Body of pancreas (tissue), 4 donors: ENCODE results near the gene EZH1.

ENCODE experiments used
- POLR2A ChIP-seq, 3 donors: fragments of 450-650 bp; IDR thresholded peaks; one replicate each; pipeline ENCODE4 v1.6.1; 2016; ENCODE audit warnings: antibody characterized with exemption in 3 of 3, mild to moderate bottlenecking in 2 of 3
- TF ChIP-seq, protein P1 (sequence below), 7 experiments: fragments of 450-650 bp in 4 of 7; fragments of 200-600 bp in 3 of 7; sonication (generic) in 3 of 7; IDR thresholded peaks; one replicate each; pipeline ENCODE4 v1.5.1; 2016 to 2019; ENCODE audit warnings: antibody characterized with exemption in 7 of 7

GRCh38 chr17:42697108-42697811, 47.6 kb downstream of the EZH1 start:
- TF ChIP-seq, protein P1, sequence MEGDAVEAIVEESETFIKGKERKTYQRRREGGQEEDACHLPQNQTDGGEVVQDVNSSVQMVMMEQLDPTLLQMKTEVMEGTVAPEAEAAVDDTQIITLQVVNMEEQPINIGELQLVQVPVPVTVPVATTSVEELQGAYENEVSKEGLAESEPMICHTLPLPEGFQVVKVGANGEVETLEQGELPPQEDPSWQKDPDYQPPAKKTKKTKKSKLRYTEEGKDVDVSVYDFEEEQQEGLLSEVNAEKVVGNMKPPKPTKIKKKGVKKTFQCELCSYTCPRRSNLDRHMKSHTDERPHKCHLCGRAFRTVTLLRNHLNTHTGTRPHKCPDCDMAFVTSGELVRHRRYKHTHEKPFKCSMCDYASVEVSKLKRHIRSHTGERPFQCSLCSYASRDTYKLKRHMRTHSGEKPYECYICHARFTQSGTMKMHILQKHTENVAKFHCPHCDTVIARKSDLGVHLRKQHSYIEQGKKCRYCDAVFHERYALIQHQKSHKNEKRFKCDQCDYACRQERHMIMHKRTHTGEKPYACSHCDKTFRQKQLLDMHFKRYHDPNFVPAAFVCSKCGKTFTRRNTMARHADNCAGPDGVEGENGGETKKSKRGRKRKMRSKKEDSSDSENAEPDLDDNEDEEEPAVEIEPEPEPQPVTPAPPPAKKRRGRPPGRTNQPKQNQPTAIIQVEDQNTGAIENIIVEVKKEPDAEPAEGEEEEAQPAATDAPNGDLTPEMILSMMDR (IDR thresholded peaks at IDR 0.05) = no peak
- no peak for TF ChIP-seq POLR2A (IDR thresholded peaks at IDR 0.05)
